ENCODE data around the gene ASAP3. TPM values are rescaled to one million over a fixed set of nuclear protein-coding genes. Genes with fewer than 3 reads are reported as not detected.
A peak's percentile ranks its signal among the peaks of the same experiment; 100 is the strongest.

ASAP3 gene
- total and polyA plus RNA-seq, 2 experiments from 2014 or later: 28.8 to 45.1 TPM

GRCh38 chr1:23528250-23528978 lies 44.4 kb upstream of the ASAP3 start:
- DNase-seq (ENCODE audit: low spot score): peak; percentile 75
- Histone ChIP-seq H2AFZ (no peak overlapping the region), H3K9me2 (replicated peaks; ENCODE audit: insufficient read depth) (no peaks in the 10 kb centered on the region), H3K27ac (peak overlapping the region; percentile 50), H3K9me3 (ENCODE audit: low read depth) (no peaks in the 10 kb centered on the region), H4K20me1 (ENCODE audit: insufficient read depth, poor library complexity, severe bottlenecking) (no peaks in the 10 kb centered on the region), H3K4me2 (peak overlapping the region; percentile 100), H3K4me1 (ENCODE audit: insufficient read depth) (peaks cover 26% of the 10 kb centered on the region), H3K27me3 (no peaks in the 10 kb centered on the region), H3K36me3 (replicated peaks; ENCODE audit: insufficient read depth, low read depth) (no peaks in the 10 kb centered on the region), H3K79me2 (no peaks in the 10 kb centered on the region), H3K4me3 (no peak overlapping the region)
- WGBS (ENCODE audit: low lambda C conversion rate, missing lambda C conversion rate): 28% methylated on average over 9 of the region's 9 CpGs
- no peak for TF ChIP-seq EZH2 (IDR thresholded peaks at IDR 0.05; ENCODE audit: borderline replicate concordance)
- TF ChIP-seq EZH2phosphoT487 (IDR thresholded peaks at IDR 0.05; ENCODE audit: low read depth, severe bottlenecking, unreplicated experiment): no peak
- no peak for TF ChIP-seq CTCF (IDR thresholded peaks at IDR 0.05; ENCODE audit: poor library complexity)

- no peaks in the 10 kb centered on the region for H4K20me1 ChIP-seq (ENCODE audit: insufficient read depth, poor library complexity, severe bottlenecking)
- no peak overlapping the region for H3K4me3 ChIP-seq
- peak overlapping the region; percentile 100 for H3K4me2 ChIP-seq
- TF ChIP-seq EZH2phosphoT487 (IDR thresholded peaks at IDR 0.05; ENCODE audit: low read depth, severe bottlenecking, unreplicated experiment): no peak
- no peak for TF ChIP-seq CTCF (IDR thresholded peaks at IDR 0.05; ENCODE audit: poor library complexity)
- TF ChIP-seq EZH2 (IDR thresholded peaks at IDR 0.05; ENCODE audit: borderline replicate concordance): no peak
- H3K79me2 ChIP-seq: no peaks in the 10 kb centered on the region
- no peaks in the 10 kb centered on the region for H3K36me3 ChIP-seq (replicated peaks; ENCODE audit: insufficient read depth, low read depth)
- H3K27me3 ChIP-seq: no peaks in the 10 kb centered on the region
- peaks cover 26% of the 10 kb centered on the region for H3K4me1 ChIP-seq (ENCODE audit: insufficient read depth)
- 95% methylated on average over 6 of the region's 6 CpGs for WGBS (ENCODE audit: low lambda C conversion rate, missing lambda C conversion rate)
- H3K27ac ChIP-seq: no peak overlapping the region
- no peaks in the 10 kb centered on the region for H3K9me2 ChIP-seq (replicated peaks; ENCODE audit: insufficient read depth)
- no peak for DNase-seq (ENCODE audit: low spot score)
- no peaks in the 10 kb centered on the region for H3K9me3 ChIP-seq (ENCODE audit: low read depth)
- H2AFZ ChIP-seq: no peak overlapping the region
Measured at GRCh38 chr1:23527900-23528249, 43.9 kb upstream of the ASAP3 start.

GRCh38 chr1:23527366-23527765 lies 43.4 kb upstream of the ASAP3 start:
- H3K4me1 ChIP-seq (ENCODE audit: insufficient read depth): peaks cover 26% of the 10 kb centered on the region

More at GRCh38 chr1:23527366-23527765, 43.4 kb upstream of the ASAP3 start:
- Histone ChIP-seq H3K79me2 (no peaks in the 10 kb centered on the region), H3K4me2 (no peak overlapping the region), H3K27ac (no peak overlapping the region), H3K9me2 (replicated peaks; ENCODE audit: insufficient read depth) (no peaks in the 10 kb centered on the region), H3K4me3 (no peak overlapping the region), H3K36me3 (replicated peaks; ENCODE audit: insufficient read depth, low read depth) (no peaks in the 10 kb centered on the region), H2AFZ (no peak overlapping the region), H3K9me3 (ENCODE audit: low read depth) (no peaks in the 10 kb centered on the region), H4K20me1 (ENCODE audit: insufficient read depth, poor library complexity, severe bottlenecking) (no peaks in the 10 kb centered on the region), H3K27me3 (no peaks in the 10 kb centered on the region)
- WGBS (ENCODE audit: low lambda C conversion rate, missing lambda C conversion rate): 95% methylated on average over 7 of the region's 7 CpGs
- DNase-seq (ENCODE audit: low spot score): no peak
- TF ChIP-seq CTCF (IDR thresholded peaks at IDR 0.05; ENCODE audit: poor library complexity): no peak
- no peak for TF ChIP-seq EZH2 (IDR thresholded peaks at IDR 0.05; ENCODE audit: borderline replicate concordance)
- no peak for TF ChIP-seq EZH2phosphoT487 (IDR thresholded peaks at IDR 0.05; ENCODE audit: low read depth, severe bottlenecking, unreplicated experiment)

All from hepatocyte (in vitro differentiated cells).